GM23248 (cell line): ENCODE data around the gene FOXL1. TPM values are rescaled to one million over a fixed set of nuclear protein-coding genes. Genes with fewer than 3 reads are reported as not detected.

ENCODE experiments used
- DNase-seq: peaks from one replicate; pipeline ENCODE4 v3.0.0-alpha.2; 2015
- H2AFZ ChIP-seq: fragments of 200-600 bp; sonication (generic); 2 replicates; pipeline ENCODE4 v1.6.1; 2016; ENCODE audit warnings: antibody characterized with exemption
- H3F3A ChIP-seq: fragments of 200-600 bp; sonication (generic); 2 replicates; pipeline ENCODE4 v1.6.1; 2016; ENCODE audit warnings: mild to moderate bottlenecking, antibody characterized with exemption, mixed run types; ENCODE audit not compliant: insufficient read depth
- H3K27ac ChIP-seq: fragments of 200-600 bp; sonication (generic); 2 replicates; pipeline ENCODE4 v1.5.1; 2016; ENCODE audit warnings: mild to moderate bottlenecking
- H3K27me3 ChIP-seq: fragments of 200-600 bp; sonication (generic); replicated peaks from 2 replicates; pipeline ENCODE4 v1.6.1; 2016; ENCODE audit warnings: mild to moderate bottlenecking; ENCODE audit not compliant: insufficient read depth
- H3K36me3 ChIP-seq: fragments of 200-600 bp; sonication (generic); 2 replicates; pipeline ENCODE4 v1.6.1; 2016; ENCODE audit warnings: low read depth, mild to moderate bottlenecking
- H3K4me1 ChIP-seq: fragments of 200-600 bp; sonication (generic); 2 replicates; pipeline ENCODE4 v1.6.1; 2016; ENCODE audit warnings: mild to moderate bottlenecking; ENCODE audit not compliant: insufficient read depth
- H3K4me2 ChIP-seq: fragments of 200-600 bp; sonication (generic); one replicate; pipeline ENCODE4 v1.6.1; 2016; ENCODE audit warnings: mild to moderate bottlenecking; ENCODE audit not compliant: unreplicated experiment
- H3K4me3 ChIP-seq: fragments of 200-600 bp; sonication (generic); 2 replicates; pipeline ENCODE4 v1.5.1; 2016; ENCODE audit warnings: mild to moderate bottlenecking
- H3K79me2 ChIP-seq: fragments of 200-600 bp; sonication (generic); 2 replicates; pipeline ENCODE4 v1.6.1; 2016; ENCODE audit warnings: mild to moderate bottlenecking; ENCODE audit not compliant: insufficient read depth
- H3K9ac ChIP-seq: fragments of 200-600 bp; sonication (generic); 2 replicates; pipeline ENCODE4 v1.6.1; 2016; ENCODE audit warnings: mild to moderate bottlenecking
- H3K9me2 ChIP-seq: fragments of 200-600 bp; sonication (generic); 2 replicates; pipeline ENCODE4 v1.6.1; 2016; ENCODE audit warnings: mixed run types, mild to moderate bottlenecking, moderate library complexity; ENCODE audit not compliant: insufficient read depth
- H3K9me3 ChIP-seq: fragments of 200-600 bp; sonication (generic); one replicate; pipeline ENCODE4 v1.6.1; 2017; ENCODE audit warnings: low read depth
- H4K20me1 ChIP-seq: fragments of 200-600 bp; sonication (generic); 2 replicates; pipeline ENCODE4 v1.6.0; 2016; ENCODE audit not compliant: insufficient read depth
- EZH2 ChIP-seq: fragments of 200-600 bp; sonication (generic); IDR thresholded peaks from 2 replicates; pipeline ENCODE4 v1.6.1; 2018; ENCODE audit warnings: antibody characterized with exemption, mild to moderate bottlenecking; ENCODE audit not compliant: insufficient read depth, poor library complexity, severe bottlenecking
- EZH2phosphoT487 ChIP-seq: fragments of 200-600 bp; sonication (generic); IDR thresholded peaks from 2 replicates; pipeline ENCODE4 v1.6.1; 2018; ENCODE audit warnings: antibody characterized with exemption, moderate library complexity, mild to moderate bottlenecking, low read depth; ENCODE audit not compliant: insufficient read depth
- WGBS, 2 experiments: methylation state at CpG; one replicate each; pipeline ENCODE4 v1.1.6; 2015 to 2017; ENCODE audit warnings: low lambda C conversion rate in 2 of 2, low coverage in 1 of 2; ENCODE audit errors: missing lambda C conversion rate in 2 of 2; 5-methylcytosine and 5-hydroxymethylcytosine counted together
- in situ Hi-C: fragments of 300-500 bp; cut with MboI; formaldehyde crosslinking; loops from 2 replicates; pipeline ENCODE4 v1.15.0; 2020
- polyA plus RNA-seq: library from polyadenylated mRNA; unstranded; fragments of >200 nt; fragmentation: Nextera tagmentation; extraction: Ambion mirVana; gene quantifications from 2 replicates; pipeline ENCODE4 v1.2.1, GENCODE V29; 2016
- total RNA-seq: library from RNA; depleted of rRNA; stranded (reverse); fragments of >200 nt; shearing (Covaris generic); gene quantifications from 2 replicates; pipeline ENCODE4 v1.2.3, GENCODE V29; 2014

The FOXL1 gene
- total and polyA plus RNA-seq, 2 experiments from 2014 or later: 4.9 to 14.5 TPM

GRCh38 chr16:86534779-86535615 is 43.4 kb upstream of the FOXL1 start:
- in situ Hi-C loops: no loop called here

GRCh38 chr16:86536621-86537020 is 41.7 kb upstream of the FOXL1 start:
- Histone ChIP-seq H4K20me1 (no peaks in the 10 kb centered on the region), H3K27me3 (no peaks in the 10 kb centered on the region), H3K36me3 (peaks cover 24% of the 10 kb centered on the region; the same call in 1 of the 2 replicates), H3K27ac (no peak overlapping the region), H2AFZ (no peak overlapping the region), H3F3A (no peaks in the 10 kb centered on the region), H3K9me2 (no peaks in the 10 kb centered on the region), H3K4me1 (no peaks in the 10 kb centered on the region), H3K9ac (no peak overlapping the region), H3K9me3 (no peaks in the 10 kb centered on the region), H3K4me2 (no peak overlapping the region), H3K79me2 (no peaks in the 10 kb centered on the region), H3K4me3 (no peak overlapping the region)
- 93 to 97% methylated on average over 17 of the region's 17 CpGs for WGBS, 2 experiments
- no peak for DNase-seq
- no peak for TF ChIP-seq EZH2
- no peak for TF ChIP-seq EZH2phosphoT487
- in situ Hi-C loops: no loop called here

More at GRCh38 chr16:86534779-86535615, 43.4 kb upstream of the FOXL1 start:
- no peaks in the 10 kb centered on the region for H3K27me3 ChIP-seq
- H3K9me2 ChIP-seq: no peaks in the 10 kb centered on the region
- peaks cover 12% of the 10 kb centered on the region; the same call in 1 of the 2 replicates for H3K36me3 ChIP-seq
- no peak overlapping the region for H3K4me3 ChIP-seq
- no peak overlapping the region for H2AFZ ChIP-seq
- H3K79me2 ChIP-seq: no peaks in the 10 kb centered on the region
- H3K4me1 ChIP-seq: no peaks in the 10 kb centered on the region
- no peaks in the 10 kb centered on the region for H3K9me3 ChIP-seq
- 88 to 90% methylated on average over 17 to 18 of the region's 18 CpGs for WGBS, 2 experiments
- H3K4me2 ChIP-seq: no peak overlapping the region
- no peaks in the 10 kb centered on the region for H4K20me1 ChIP-seq
- no peak overlapping the region for H3K27ac ChIP-seq
- H3K9ac ChIP-seq: no peak overlapping the region
- no peaks in the 10 kb centered on the region for H3F3A ChIP-seq
- no peak for DNase-seq
- TF ChIP-seq EZH2: no peak
- no peak for TF ChIP-seq EZH2phosphoT487

- H3K36me3 ChIP-seq: peaks cover 24% of the 10 kb centered on the region; the same call in 1 of the 2 replicates
- H3K79me2 ChIP-seq: no peaks in the 10 kb centered on the region
- H3K4me2 ChIP-seq: no peak overlapping the region
- H2AFZ ChIP-seq: no peak overlapping the region
- no peaks in the 10 kb centered on the region for H3K9me2 ChIP-seq
- H3K9me3 ChIP-seq: no peaks in the 10 kb centered on the region
- no peaks in the 10 kb centered on the region for H3K4me1 ChIP-seq
- DNase-seq: no peak
- in situ Hi-C loops: no loop called here
- H3K27ac ChIP-seq: no peak overlapping the region
- H3K27me3 ChIP-seq: no peaks in the 10 kb centered on the region
- WGBS, 2 experiments: 98 to 99% methylated on average over 4 of the region's 4 CpGs
- TF ChIP-seq EZH2phosphoT487: no peak
- no peak for TF ChIP-seq EZH2
- H3K9ac ChIP-seq: no peak overlapping the region
- no peaks in the 10 kb centered on the region for H3F3A ChIP-seq
- no peak overlapping the region for H3K4me3 ChIP-seq
- H4K20me1 ChIP-seq: no peaks in the 10 kb centered on the region
Observed at GRCh38 chr16:86537486-86537885, 40.9 kb upstream of the FOXL1 start.

- TF ChIP-seq EZH2phosphoT487 (no peak), EZH2 (no peak)
- WGBS, 2 experiments: 85 to 86% methylated on average over 17 of the region's 17 CpGs
- peaks cover 24% of the 10 kb centered on the region; the same call in 1 of the 2 replicates for H3K36me3 ChIP-seq
Observed at GRCh38 chr16:86538196-86538780, 40.1 kb upstream of the FOXL1 start.

More at GRCh38 chr16:86538196-86538780, 40.1 kb upstream of the FOXL1 start:
- no peaks in the 10 kb centered on the region for H3K79me2 ChIP-seq
- H3K9me2 ChIP-seq: no peaks in the 10 kb centered on the region
- DNase-seq: no peak
- H3F3A ChIP-seq: no peaks in the 10 kb centered on the region
- no peaks in the 10 kb centered on the region for H3K4me1 ChIP-seq
- no peak overlapping the region for H3K4me3 ChIP-seq
- in situ Hi-C loops: no loop called here
- H3K27me3 ChIP-seq: no peaks in the 10 kb centered on the region
- no peak overlapping the region for H2AFZ ChIP-seq
- no peaks in the 10 kb centered on the region for H3K9me3 ChIP-seq
- H3K27ac ChIP-seq: no peak overlapping the region
- no peak overlapping the region for H3K4me2 ChIP-seq
- H4K20me1 ChIP-seq: no peaks in the 10 kb centered on the region
- H3K9ac ChIP-seq: no peak overlapping the region
